ENCODE results near the gene RINL. TPM values are rescaled to one million over a fixed set of nuclear protein-coding genes. Genes with fewer than 3 reads are reported as not detected.

The RINL gene
- total RNA-seq, 4 donors from 2014 or later, result 6.4 to 18.7 (median 13.5) TPM

DNA sequence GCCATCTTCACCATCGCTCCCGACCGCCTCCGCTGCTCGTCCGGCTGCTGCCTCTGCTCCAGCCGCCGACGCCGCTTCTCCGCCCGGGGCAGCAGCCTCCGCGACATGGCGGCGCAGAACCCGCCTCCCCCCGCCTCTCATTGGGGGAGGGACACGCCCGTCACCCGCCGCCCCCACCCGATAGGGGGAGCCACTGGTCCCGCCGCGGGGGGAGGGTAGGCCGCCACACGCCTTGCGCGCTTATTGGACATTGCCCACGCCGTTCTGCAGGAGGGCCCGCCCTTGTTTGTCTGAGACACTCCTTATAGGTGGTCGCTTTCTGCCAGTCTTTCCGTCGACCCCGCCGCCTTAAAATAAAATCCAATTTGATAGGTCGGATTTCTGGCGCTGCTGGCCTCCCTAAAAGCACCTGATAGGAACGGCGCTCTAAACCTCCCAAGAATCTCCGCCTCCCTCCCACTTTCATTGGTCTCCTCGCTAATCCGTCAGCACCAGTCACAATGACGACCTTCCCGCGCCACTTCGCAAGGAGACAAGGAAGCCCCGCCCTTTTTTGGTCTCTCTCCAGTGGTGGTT, 28.1 kb downstream of the RINL start, which contains the start of gene HNRNPL:
Gene HNRNPL (minus strand): TSS at position 127 of the 576 bp plus-strand sequence. CDS start 20 bp downstream, at position 107.
- WGBS, 2 donors, result 0% methylated on average over 17 to 23 of the region's 50 CpGs
- Histone ChIP-seq H3K9me3 (no peaks in the 10 kb centered on the region), H3K36me3 (peaks cover 26 to 29% of the 10 kb centered on the region in 2 donors), H3K27ac (peak within 1 kb of the TSS; percentile 99 to 100 (median 100)), H3K4me3 (replicated peaks in 1 of 3) (peak within 1 kb of the TSS; percentile 62 to 97 (median 93)), H3K4me1 (peaks cover 26 to 27% of the 10 kb centered on the region in 2 donors), H3K27me3 (no peaks in the 10 kb centered on the region)
- TF ChIP-seq, protein P1, sequence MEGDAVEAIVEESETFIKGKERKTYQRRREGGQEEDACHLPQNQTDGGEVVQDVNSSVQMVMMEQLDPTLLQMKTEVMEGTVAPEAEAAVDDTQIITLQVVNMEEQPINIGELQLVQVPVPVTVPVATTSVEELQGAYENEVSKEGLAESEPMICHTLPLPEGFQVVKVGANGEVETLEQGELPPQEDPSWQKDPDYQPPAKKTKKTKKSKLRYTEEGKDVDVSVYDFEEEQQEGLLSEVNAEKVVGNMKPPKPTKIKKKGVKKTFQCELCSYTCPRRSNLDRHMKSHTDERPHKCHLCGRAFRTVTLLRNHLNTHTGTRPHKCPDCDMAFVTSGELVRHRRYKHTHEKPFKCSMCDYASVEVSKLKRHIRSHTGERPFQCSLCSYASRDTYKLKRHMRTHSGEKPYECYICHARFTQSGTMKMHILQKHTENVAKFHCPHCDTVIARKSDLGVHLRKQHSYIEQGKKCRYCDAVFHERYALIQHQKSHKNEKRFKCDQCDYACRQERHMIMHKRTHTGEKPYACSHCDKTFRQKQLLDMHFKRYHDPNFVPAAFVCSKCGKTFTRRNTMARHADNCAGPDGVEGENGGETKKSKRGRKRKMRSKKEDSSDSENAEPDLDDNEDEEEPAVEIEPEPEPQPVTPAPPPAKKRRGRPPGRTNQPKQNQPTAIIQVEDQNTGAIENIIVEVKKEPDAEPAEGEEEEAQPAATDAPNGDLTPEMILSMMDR (IDR thresholded peaks at IDR 0.05), result peak in 3 of 6 experiments; percentile 11 to 48 (median 34)
- TF ChIP-seq POLR2A (IDR thresholded peaks at IDR 0.05), result peak; percentile 92 to 96
- intact Hi-C loops (cut with DNase I), result loop anchor here (5.0 kb wide), 1 partner anchor 47 kb away; the partner anchor contains the start of genes NFKBIB and SIRT2
- no peak for DNase-seq

DNA sequence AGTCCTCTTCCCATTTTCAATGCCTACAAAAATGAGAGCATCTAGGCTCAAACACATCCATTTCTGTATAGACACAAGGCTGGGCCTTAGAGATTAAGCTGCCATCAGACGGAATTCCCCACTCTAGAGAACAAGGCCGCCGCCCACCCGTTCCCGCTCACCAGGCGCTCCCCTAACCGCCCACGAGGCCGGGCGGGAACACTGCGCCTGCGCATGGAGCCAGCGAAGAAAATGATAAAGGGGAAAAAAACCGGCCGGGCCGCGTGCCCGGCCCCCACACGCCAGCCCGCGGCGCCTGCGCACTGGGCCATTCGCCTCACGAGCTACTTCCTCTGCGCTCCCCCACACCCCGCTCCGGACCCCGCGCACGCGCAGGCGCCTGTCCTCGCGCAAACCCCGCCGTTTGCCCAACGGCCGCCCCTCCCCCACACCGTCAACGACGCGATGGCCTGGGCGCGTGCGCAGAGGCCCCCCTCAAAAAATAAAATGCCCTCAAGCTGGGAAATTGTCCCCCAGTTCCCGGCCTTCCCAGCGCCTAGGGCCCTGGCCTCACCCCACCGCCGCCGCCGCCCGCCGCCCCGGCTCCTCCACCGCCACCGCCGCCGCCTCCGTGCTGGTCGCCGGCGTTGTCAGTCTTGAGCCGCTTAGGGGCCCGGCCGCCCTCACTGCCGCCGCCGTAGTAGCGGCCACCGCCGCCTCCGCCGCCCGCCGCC, 28.8 kb downstream of the RINL start:
- no peak for TF ChIP-seq POLR2A (IDR thresholded peaks at IDR 0.05)
- TF ChIP-seq, protein P1 (IDR thresholded peaks at IDR 0.05), result peak in 1 of 6 experiments; percentile 19
- H3K9me3 ChIP-seq, result no peaks in the 10 kb centered on the region
- H3K4me3 ChIP-seq (replicated peaks in 1 of 3), result peak overlapping the region; percentile 62 to 97 (median 93)
- H3K36me3 ChIP-seq, result peaks cover 32 to 35% of the 10 kb centered on the region in 2 donors
- intact Hi-C loops (cut with DNase I), result loop anchor here (5.0 kb wide), 1 partner anchor 48 kb away; the partner anchor contains the start of genes NFKBIB and SIRT2
- peak; percentile 96 to 97 for DNase-seq
- peaks cover 23 to 26% of the 10 kb centered on the region in 2 donors for H3K4me1 ChIP-seq
- H3K27me3 ChIP-seq, result no peaks in the 10 kb centered on the region
- 0% methylated on average over 10 to 11 of the region's 76 CpGs for WGBS, 2 donors
- H3K27ac ChIP-seq, result peak overlapping the region; percentile 99 to 100 (median 99)

DNA sequence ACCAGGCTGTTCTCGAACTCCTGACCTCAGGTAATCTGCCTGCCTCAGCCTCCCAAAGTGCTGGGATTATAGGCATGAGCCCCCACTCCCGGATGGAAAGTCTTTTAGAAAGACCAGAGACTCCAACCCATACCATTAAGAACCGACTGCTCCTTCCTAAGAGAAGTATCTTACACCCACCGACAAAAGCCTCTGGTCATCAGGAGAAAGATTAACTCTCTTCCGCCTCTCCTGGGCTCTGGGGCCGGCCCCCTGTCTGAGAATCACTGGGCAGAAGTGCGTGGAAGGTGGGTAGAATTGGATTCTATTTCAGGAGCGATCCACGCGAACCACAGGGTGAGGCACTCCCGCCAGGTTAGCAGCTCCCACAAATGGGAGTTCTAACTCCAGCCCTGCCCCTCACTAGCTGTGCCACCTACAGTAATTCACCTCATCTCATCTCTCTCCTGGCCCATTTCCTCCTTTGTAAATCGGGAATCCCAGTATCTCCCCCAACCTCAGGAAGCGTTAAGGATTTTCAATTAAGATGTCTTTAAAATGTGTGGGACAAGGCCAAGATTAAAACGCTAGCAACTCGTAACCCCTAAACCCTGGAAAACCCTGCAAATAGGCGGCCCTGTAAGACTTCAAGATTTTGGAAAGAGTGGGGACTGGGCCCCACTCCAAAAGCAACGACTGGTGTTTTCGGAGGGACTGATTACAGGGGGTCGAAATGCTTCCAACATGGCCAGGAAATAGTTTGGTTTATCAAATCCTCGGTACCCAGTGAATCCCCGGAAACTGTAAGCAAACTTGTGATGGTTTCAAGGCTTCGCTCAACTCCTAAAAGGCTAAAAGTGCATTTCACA, 29.6 kb downstream of the RINL start:
- 28 to 29% methylated on average over 22 of the region's 22 CpGs for WGBS, 2 donors
- no peak for DNase-seq
- H3K4me3 ChIP-seq (replicated peaks in 1 of 3), result peak overlapping the region in 2 of 3 donors; percentile 53 to 93
- peaks cover 40 to 43% of the 10 kb centered on the region in 2 donors for H3K36me3 ChIP-seq
- intact Hi-C loops (cut with DNase I), result loop anchor here (5.0 kb wide), 1 partner anchor 49 kb away; the partner anchor contains the start of genes NFKBIB and SIRT2
- H3K4me1 ChIP-seq, result peaks cover 23 to 26% of the 10 kb centered on the region in 2 donors
- no peak for TF ChIP-seq POLR2A (IDR thresholded peaks at IDR 0.05)
- TF ChIP-seq, protein P1 (IDR thresholded peaks at IDR 0.05), result no peak
- no peaks in the 10 kb centered on the region for H3K27me3 ChIP-seq
- H3K27ac ChIP-seq, result peak overlapping the region; percentile 31 to 99 (median 51)
- no peaks in the 10 kb centered on the region for H3K9me3 ChIP-seq

DNA sequence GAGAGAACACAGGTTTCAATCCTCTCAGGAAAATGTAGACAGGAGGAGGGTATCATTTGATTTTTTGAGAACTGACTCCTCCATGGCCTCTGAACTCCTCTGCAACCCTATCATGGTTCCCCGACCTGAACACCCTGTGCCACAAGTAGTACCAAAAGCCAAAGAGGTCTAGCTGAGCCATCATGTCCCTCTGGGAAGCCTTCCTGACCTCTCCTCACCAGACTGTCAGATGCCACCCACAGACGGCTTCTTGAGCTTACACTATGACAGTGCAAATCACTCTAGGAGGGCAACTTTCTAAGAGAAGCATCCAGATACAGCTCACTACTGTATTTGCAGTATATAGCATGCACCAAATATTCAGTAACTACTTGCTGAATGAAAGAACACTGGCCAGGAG, 32.0 kb downstream of the RINL start:
- TF ChIP-seq, protein P1 (IDR thresholded peaks at IDR 0.05), result no peak
- no peak for TF ChIP-seq POLR2A (IDR thresholded peaks at IDR 0.05)
- DNase-seq, result no peak
- WGBS, 2 donors, result 76 to 88% methylated on average over 2 of the region's 2 CpGs
- Histone ChIP-seq H3K27me3 (no peaks in the 10 kb centered on the region), H3K9me3 (no peaks in the 10 kb centered on the region), H3K36me3 (peaks cover 64 to 68% of the 10 kb centered on the region in 2 donors), H3K27ac (no peak overlapping the region), H3K4me3 (replicated peaks in 1 of 3) (no peak overlapping the region), H3K4me1 (peaks cover 21 to 23% of the 10 kb centered on the region in 2 donors)
- intact Hi-C loops (cut with DNase I), result loop anchor here (5.0 kb wide), 1 partner anchor 51 kb away; the partner anchor contains the start of genes NFKBIB and SIRT2
